HTR-8/SVneo (cell line): ENCODE data around the gene WTAP.
"Not testable (repeated sequence)": the region's sequence is repeated elsewhere in the genome, so short reads cannot be mapped to it uniquely, and the experiment has no call there.

Experiments used
- DNase-seq: peaks from one replicate; pipeline ENCODE4 v3.0.0; 2011; ENCODE audit warnings: low spot score, mixed read lengths; ENCODE audit not compliant: insufficient read length
- FAIRE-seq: peaks from 2 replicates; lab custom pipeline; 2011; peaks lifted over from hg19 to GRCh38; lab: Jason Lieb, UNC

Gene WTAP

DNA sequence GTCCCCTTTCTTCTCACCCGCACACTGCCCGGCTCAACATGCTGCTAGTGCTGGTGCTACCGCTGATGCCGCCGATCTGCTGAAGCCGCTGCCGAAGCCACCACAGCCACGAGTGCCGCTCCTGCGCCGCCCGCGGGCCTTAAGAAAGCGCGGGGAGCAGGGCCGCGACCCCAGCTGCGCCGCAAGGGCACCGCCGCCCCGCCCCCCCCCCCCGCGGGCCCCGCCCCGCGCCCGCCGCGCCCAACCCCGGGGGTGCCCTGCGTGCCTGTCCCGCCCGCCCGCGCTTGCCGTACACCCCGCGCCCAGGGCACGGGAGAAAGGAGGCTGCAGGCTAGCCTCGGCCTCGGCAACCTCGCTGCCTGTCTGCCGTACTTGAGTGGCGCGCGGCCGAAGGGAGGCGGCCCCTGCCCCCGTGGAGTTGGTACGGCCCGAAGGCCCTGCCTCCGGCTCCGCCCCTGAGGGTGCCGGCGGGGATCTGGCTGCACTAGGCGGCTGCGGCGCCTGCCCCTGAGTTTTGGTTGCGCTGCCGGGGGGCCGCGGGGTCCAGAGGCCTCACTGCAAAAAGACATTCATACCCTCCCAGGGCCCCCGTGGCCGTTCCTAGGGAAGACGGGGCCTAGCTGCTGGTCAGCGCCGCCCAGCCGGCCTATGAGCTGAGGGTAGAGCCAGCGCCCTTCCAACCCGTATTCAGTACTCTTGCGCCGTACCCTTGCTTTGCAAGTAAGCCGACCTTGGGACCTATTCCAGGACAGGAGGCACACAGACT lies 34.0 kb upstream of the WTAP start, which contains the start of gene SOD2:
SOD2 (minus strand) TSS at position 114 of the 766 bp plus-strand sequence; CDS start at position 40, 74 bp downstream.
- FAIRE-seq (no peak), DNase-seq (peak; percentile 65)

DNA sequence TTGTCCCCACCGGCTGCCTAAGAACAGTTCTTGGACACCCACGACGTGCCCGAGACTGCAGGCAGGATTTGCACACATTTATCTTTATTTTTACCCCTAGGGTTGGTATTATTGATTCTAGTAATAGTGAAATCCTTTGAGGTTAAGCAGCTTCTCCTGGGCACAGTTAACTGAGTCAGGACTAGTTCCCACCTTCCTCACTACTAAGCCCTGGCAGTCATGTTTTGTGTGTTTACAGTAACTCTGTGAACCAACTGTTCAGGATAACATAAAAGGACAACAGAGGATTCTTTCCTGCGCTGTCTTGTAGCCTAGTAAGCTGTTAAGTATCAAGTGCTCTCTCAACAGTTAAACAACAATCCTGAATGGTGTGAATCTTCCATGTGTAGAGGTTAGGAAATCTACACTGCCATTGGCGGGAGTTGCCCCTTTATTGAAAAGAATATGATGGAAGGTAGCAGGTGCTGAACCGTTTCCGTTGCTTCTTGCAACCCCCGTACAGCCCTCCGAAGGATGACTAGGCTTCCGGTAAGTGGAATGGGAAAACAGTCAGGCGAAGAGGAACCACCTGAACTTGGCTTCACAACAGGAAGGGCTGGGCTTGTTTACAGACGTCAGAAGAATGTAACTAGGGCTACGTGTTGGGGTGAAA lies 33.3 kb upstream of the WTAP start:
- DNase-seq: peak; percentile 11
- no peak for FAIRE-seq

GRCh38 chr6:159695984-159696383 lies 31.3 kb upstream of the WTAP start:
- DNase-seq: no peak
- no peak for FAIRE-seq

DNA sequence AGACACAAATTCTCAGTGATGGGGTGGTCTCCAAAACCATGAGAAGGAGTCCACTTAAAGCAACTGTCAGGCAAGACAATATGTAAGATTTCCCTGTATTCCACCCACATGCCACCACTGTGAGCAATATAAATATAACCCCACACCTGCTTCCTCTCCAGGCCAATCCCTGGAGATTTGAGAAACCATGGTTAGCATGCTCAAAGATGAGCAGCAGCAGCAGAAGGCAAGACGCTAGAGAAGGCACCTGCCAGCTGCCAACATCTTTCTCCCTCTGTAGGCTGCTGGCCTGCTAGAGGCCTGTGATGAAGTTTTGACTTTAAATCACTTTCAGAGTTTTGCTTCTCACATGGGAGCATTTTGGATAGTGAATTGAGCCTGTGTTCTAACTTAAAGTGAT lies 26.3 kb upstream of the WTAP start:
- FAIRE-seq (no peak), DNase-seq (no peak)

DNA sequence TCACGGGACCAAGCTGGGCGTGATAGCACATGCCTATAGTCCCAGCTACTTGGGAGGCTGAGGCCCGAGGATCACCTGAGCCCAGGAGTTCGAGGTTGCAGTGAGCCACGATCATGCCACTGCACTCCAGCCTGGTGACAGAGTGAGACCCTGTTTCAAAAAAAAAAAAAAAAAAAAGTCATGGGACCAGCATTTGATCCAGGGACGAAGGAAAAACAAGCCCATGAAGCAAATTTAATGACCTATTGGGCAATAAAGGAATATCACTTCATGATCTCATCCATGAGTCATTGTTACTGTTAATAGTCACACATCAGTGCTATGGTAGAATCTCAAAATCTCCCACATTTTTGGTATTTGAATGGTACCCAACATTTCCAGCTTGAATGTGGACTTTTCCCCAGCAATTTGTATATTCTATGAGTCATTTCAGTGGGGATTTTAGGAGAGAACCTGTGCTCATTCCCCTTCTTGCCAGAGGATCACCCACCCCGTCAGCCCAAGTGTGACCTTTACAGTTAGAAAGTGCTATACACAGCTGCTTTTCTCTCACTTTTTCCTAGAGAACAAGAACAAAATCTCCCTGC lies 25.8 kb upstream of the WTAP start:
- FAIRE-seq (no peak), DNase-seq (peak; percentile 60)

GRCh38 chr6:159710603-159711002 lies 16.7 kb upstream of the WTAP start:
- DNase-seq, FAIRE-seq: not testable (repeated sequence)

DNA sequence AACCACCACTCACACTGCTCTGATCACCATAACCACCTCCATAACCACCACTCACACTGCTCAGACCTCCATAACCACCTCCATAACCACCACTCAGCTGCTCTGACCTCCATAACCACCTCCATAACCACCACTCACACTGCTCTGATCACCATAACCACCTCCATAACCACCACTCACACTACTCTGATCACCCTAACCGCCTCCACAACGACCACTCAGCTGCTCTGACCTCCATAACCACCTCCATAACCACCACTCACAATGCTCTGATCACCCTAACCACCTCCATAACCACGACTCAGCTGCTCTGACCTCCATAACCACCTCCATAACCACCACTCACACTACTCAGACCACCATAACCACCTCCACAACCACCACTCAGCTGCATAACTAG lies 14.9 kb upstream of the WTAP start:
- not testable (repeated sequence) for DNase-seq, FAIRE-seq

- FAIRE-seq (no peak), DNase-seq (no peak)
Measured at GRCh38 chr6:159713984-159714383, 13.3 kb upstream of the WTAP start.

- FAIRE-seq: no peak
Measured at GRCh38 chr6:159714404-159714803, 12.9 kb upstream of the WTAP start.

DNA sequence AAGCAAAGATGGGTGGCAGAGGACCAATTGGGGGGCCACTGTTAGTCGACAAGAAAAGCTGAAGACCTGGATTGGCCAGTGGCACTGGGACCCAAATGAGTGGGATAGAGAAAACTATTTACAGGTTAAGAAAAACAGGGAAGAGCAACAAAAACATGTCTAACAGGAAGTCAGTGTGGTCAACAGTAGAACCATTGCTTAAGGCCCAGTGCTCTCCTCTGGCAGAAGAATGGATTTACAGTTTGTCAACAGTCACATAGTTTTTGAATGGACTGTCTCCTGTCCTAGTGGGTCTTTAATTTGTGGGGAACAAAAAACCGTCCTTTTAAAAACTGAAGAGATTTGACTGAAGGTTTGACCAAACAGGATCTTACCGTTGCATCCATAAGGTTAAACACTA lies 12.1 kb upstream of the WTAP start:
- DNase-seq (no peak), FAIRE-seq (no peak)

More at GRCh38 chr6:159714404-159714803, 12.9 kb upstream of the WTAP start:
- DNase-seq: no peak

- no peak for FAIRE-seq
- DNase-seq: no peak
Measured at GRCh38 chr6:159715605-159716004, 11.7 kb upstream of the WTAP start.

GRCh38 chr6:159716247-159717096 lies 10.8 kb upstream of the WTAP start:
- FAIRE-seq: no peak
- no peak for DNase-seq

DNA sequence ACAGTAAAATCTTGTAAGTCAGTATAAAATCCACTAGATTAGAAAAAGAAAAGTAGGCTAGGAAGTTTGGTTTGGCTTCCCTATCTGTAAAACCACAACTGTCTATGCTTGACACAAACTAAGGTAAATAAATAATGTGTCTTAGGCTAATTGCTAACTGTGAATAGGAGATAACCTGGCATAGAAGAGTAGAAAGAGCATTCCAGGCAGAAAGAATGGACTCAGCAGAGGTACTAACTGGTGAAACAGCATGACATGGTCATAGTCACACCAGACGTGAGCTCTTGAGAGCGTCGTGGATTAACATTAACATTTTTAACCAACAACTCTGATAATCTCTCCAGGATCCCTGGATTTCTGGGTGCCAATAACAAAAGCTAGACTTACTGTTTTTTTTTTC lies 8.7 kb upstream of the WTAP start:
- no peak for DNase-seq
- no peak for FAIRE-seq

- DNase-seq (no peak), FAIRE-seq (no peak)
Measured at GRCh38 chr6:159719287-159719686, 8.0 kb upstream of the WTAP start.

GRCh38 chr6:159720708-159721107 lies 6.6 kb upstream of the WTAP start:
- FAIRE-seq (no peak), DNase-seq (no peak)

- not testable (repeated sequence) for FAIRE-seq, DNase-seq
Measured at GRCh38 chr6:159721981-159722380, 5.3 kb upstream of the WTAP start.

GRCh38 chr6:159722655-159723054 lies 4.7 kb upstream of the WTAP start:
- no peak for DNase-seq
- no peak for FAIRE-seq

DNA sequence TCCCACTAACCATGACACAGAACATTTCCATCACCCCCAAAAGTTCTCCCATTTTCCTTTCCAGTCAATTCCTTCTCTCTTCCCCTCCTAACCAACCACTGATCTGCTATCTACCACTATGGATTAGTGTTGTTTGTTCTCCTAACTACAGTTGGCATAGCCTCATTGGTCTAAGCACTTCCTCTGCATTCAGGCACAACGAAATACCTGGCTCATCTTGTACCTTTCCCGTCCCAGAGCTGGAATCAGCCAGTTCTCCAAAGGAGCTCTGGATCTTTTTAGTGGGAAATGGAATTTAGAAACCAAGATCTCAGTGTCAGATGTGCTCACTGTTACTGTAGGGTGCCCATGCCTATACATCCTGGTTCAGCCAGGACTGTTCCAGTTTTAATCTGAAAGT lies 4.0 kb upstream of the WTAP start:
- FAIRE-seq (no peak), DNase-seq (no peak)

DNA sequence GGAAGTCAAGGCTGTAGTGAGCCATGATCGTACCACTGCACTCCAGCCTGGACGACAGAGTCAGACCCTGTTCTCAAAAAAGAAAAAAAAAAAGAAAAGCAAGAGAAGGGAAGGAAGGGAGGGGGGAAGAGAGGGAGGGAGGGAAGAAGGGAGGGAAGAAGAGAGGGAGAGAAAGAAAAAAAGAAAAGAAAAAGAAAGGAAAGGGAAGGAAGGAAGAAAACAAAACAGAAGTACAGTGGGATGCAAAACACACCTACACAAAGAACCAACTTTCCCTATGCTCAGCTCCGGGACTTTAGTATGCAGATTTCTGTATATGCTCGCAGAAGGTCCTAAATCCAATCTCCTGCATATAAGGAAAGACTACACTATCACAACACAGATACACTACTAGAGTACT lies 2.5 kb upstream of the WTAP start:
- FAIRE-seq (no peak), DNase-seq (no peak)

DNA sequence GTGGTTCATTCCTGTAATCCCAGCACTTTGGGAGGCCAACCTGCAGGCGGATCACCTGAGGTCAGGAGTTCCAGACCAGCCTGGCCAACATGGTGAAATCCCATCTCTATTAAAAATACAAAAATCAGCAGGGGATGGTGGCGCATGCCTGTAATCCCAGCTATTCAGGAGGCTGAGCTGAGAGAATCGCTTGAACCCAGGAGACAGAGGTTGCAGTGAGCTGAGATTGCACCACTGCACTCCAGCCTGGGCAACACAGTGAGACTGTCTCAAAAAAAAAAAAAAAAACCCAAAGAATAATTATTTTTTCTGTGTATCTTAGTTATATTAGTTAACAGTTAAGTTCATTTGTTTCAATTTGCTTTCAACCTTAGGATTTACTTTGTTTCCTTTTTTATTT lies 2.1 kb upstream of the WTAP start:
- not testable (repeated sequence) for DNase-seq, FAIRE-seq
